Measurements from ENCODE around the gene DCTN1. TPM values are rescaled to one million over a fixed set of nuclear protein-coding genes. Genes with fewer than 3 reads are reported as not detected.

DCTN1 gene
- total RNA-seq, 1 experiment from 2014 or later: 117 TPM

- intact Hi-C loops (cut with micrococcal nuclease): no loop called here
- H3K4me1 Mint-ChIP-seq (ENCODE audit: insufficient read depth, unreplicated experiment): peaks cover 22% of the 10 kb centered on the region
- no peak overlapping the region for H3K27ac Mint-ChIP-seq (ENCODE audit: low read depth, unreplicated experiment)
- TF ChIP-seq, protein P1, sequence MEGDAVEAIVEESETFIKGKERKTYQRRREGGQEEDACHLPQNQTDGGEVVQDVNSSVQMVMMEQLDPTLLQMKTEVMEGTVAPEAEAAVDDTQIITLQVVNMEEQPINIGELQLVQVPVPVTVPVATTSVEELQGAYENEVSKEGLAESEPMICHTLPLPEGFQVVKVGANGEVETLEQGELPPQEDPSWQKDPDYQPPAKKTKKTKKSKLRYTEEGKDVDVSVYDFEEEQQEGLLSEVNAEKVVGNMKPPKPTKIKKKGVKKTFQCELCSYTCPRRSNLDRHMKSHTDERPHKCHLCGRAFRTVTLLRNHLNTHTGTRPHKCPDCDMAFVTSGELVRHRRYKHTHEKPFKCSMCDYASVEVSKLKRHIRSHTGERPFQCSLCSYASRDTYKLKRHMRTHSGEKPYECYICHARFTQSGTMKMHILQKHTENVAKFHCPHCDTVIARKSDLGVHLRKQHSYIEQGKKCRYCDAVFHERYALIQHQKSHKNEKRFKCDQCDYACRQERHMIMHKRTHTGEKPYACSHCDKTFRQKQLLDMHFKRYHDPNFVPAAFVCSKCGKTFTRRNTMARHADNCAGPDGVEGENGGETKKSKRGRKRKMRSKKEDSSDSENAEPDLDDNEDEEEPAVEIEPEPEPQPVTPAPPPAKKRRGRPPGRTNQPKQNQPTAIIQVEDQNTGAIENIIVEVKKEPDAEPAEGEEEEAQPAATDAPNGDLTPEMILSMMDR (IDR thresholded peaks at IDR 0.05; ENCODE audit: unreplicated experiment): no peak
- ChIA-PET CTCF (interaction anchor here (0.7 to 1.5 kb wide), 2 partner anchors 14 to 31 kb away, joined by 3 read pairs; no protein-coding TSS in a partner anchor), POLR2A (interaction anchor here (0.6 to 4.8 kb wide), 4 partner anchors 12 to 38 kb away, joined by 3 to 38 read pairs (median 5); partner anchors contain the start of gene RTKN)
- no peak for DNase-seq (ENCODE audit: unreplicated experiment)
- no peak overlapping the region for H3K4me3 Mint-ChIP-seq (ENCODE audit: unreplicated experiment)
- no peaks in the 10 kb centered on the region for H3K27me3 Mint-ChIP-seq (ENCODE audit: insufficient read depth, unreplicated experiment)
- no peaks in the 10 kb centered on the region for H3K9me3 Mint-ChIP-seq (ENCODE audit: unreplicated experiment)
- BruUV-seq (replicated peaks): no TSS peak
- peaks cover 72% of the 10 kb centered on the region for H3K36me3 Mint-ChIP-seq (ENCODE audit: insufficient read depth, unreplicated experiment)
These were observed 46.2 kb upstream of the DCTN1 start for GRCh38 chr2:74426181-74426758.

DNA sequence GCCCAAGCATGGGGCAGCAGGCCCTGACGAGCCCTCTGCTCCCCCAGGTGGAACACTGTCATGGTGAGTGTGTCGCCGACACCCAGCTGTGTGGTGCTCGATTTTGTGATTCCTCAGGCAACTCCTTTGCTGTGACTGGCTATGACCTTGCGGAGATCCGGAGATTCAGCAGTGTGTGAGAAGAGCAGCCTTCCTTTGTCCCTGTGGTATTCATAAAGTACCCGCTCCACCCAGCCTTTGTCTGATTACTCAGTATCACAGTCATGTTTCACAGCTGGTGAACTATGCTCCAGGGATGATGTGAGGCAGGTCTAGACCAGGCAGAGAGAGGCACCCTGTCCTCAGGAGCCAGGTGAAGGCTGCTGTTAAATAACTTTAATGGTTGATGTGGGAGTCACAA, 45.4 kb upstream of the DCTN1 start:
- Mint-ChIP-seq H3K27me3 (ENCODE audit: insufficient read depth, unreplicated experiment) (no peaks in the 10 kb centered on the region), H3K4me1 (ENCODE audit: insufficient read depth, unreplicated experiment) (peaks cover 28% of the 10 kb centered on the region), H3K36me3 (ENCODE audit: insufficient read depth, unreplicated experiment) (peaks cover 72% of the 10 kb centered on the region), H3K27ac (ENCODE audit: low read depth, unreplicated experiment) (peak overlapping the region; percentile 1), H3K4me3 (ENCODE audit: unreplicated experiment) (no peak overlapping the region), H3K9me3 (ENCODE audit: unreplicated experiment) (no peaks in the 10 kb centered on the region)
- CTCF ChIA-PET: no interaction called here
- TF ChIP-seq, protein P1 (IDR thresholded peaks at IDR 0.05; ENCODE audit: unreplicated experiment): no peak
- intact Hi-C loops (cut with micrococcal nuclease): no loop called here
- no peak for DNase-seq (ENCODE audit: unreplicated experiment)
- POLR2A ChIA-PET: interaction anchor here (0.6 to 4.8 kb wide), 5 partner anchors 11 to 39 kb away, joined by 3 to 38 read pairs (median 7); partner anchors contain the start of genes INO80B and RTKN
- no TSS peak for BruUV-seq (replicated peaks)

DNA sequence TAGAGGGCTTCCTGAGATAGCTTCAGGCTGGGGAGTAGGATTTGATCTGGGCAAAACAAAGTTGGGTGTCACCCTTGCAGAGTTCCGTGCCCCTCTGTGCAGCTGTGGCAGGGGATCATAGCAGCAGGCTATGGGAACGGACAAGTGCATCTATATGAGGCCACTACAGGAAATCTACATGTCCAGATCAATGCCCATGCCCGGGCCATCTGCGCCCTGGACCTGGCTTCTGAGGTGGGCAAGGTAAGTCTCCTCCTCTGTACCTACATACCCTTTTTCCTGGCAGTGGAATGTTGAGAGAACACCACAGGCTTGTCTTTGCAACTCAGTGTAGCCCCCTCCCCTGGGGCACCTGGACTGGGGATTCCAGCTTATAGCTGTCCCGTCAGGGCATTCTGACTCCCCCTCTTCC, 44.9 kb upstream of the DCTN1 start:
- no peak overlapping the region for H3K4me3 Mint-ChIP-seq (ENCODE audit: unreplicated experiment)
- no TSS peak for BruUV-seq (replicated peaks)
- no peaks in the 10 kb centered on the region for H3K27me3 Mint-ChIP-seq (ENCODE audit: insufficient read depth, unreplicated experiment)
- intact Hi-C loops (cut with micrococcal nuclease): no loop called here
- H3K4me1 Mint-ChIP-seq (ENCODE audit: insufficient read depth, unreplicated experiment): peaks cover 33% of the 10 kb centered on the region
- TF ChIP-seq, protein P1 (IDR thresholded peaks at IDR 0.05; ENCODE audit: unreplicated experiment): no peak
- peaks cover 67% of the 10 kb centered on the region for H3K36me3 Mint-ChIP-seq (ENCODE audit: insufficient read depth, unreplicated experiment)
- no peak for DNase-seq (ENCODE audit: unreplicated experiment)
- H3K9me3 Mint-ChIP-seq (ENCODE audit: unreplicated experiment): no peaks in the 10 kb centered on the region
- CTCF ChIA-PET: no interaction called here
- H3K27ac Mint-ChIP-seq (ENCODE audit: low read depth, unreplicated experiment): peak overlapping the region; percentile 1
- POLR2A ChIA-PET: interaction anchor here (1.8 to 4.8 kb wide), 3 partner anchors 14 to 33 kb away, joined by 7 to 38 read pairs (median 7); partner anchors contain the start of genes INO80B and RTKN

- DNase-seq (ENCODE audit: unreplicated experiment): no peak
- ChIA-PET POLR2A (interaction anchor here (0.7 to 4.8 kb wide), 4 partner anchors 15 to 34 kb away, joined by 4 to 38 read pairs (median 7); partner anchors contain the start of genes INO80B, RTKN and WBP1), CTCF (interaction anchor here (0.7 to 0.9 kb wide), 2 partner anchors 32 to 600 kb away, joined by 3 read pairs; no protein-coding TSS in a partner anchor)
- intact Hi-C loops (cut with micrococcal nuclease): no loop called here
- TF ChIP-seq, protein P1 (IDR thresholded peaks at IDR 0.05; ENCODE audit: unreplicated experiment): no peak
- no TSS peak for BruUV-seq (replicated peaks)
- H3K4me3 Mint-ChIP-seq (ENCODE audit: unreplicated experiment): no peak overlapping the region
- peaks cover 33% of the 10 kb centered on the region for H3K4me1 Mint-ChIP-seq (ENCODE audit: insufficient read depth, unreplicated experiment)
- peaks cover 60% of the 10 kb centered on the region for H3K36me3 Mint-ChIP-seq (ENCODE audit: insufficient read depth, unreplicated experiment)
- no peaks in the 10 kb centered on the region for H3K9me3 Mint-ChIP-seq (ENCODE audit: unreplicated experiment)
- no peaks in the 10 kb centered on the region for H3K27me3 Mint-ChIP-seq (ENCODE audit: insufficient read depth, unreplicated experiment)
- H3K27ac Mint-ChIP-seq (ENCODE audit: low read depth, unreplicated experiment): no peak overlapping the region
These were observed 44.3 kb upstream of the DCTN1 start for GRCh38 chr2:74424139-74424992.

All from MCF 10A (cell line).